ENCODE measurements around the gene GSDMA.

DNA sequence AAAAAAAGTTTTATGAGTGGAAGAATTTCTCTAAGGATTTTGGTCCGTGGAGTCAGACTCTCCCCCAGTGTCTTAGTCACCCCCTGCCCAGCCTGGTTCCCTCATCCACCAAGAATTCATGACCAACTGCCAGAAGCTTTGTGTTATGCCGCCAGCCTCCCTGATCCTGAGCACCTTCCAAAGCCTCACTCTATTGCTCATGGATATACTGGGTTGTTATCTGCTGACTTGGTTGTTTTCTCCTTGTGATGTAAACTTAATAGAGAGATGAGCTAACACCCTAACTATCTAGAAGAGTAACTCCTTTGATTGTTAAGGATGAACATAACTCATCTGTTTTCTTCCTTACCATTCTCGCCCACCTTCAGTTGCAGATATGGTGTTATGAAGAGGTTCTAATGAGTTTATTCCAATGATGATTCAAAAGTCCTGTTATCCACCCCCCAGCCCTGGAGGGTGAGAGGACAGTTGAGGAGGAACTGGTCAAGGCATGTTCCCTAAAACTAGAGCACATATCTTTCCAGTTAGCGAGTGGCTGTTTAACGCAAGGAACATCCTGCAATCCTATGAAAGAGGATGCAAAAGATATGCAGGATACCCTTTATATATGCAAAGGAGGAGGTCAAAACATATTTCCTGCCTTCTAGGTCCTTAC is 16.3 kb downstream of the GSDMA start:
- TF ChIP-seq EP300 (IDR thresholded peaks at IDR 0.05) (no peak), POLR2A (IDR thresholded peaks at IDR 0.05; ENCODE audit: low read depth) (no peak)
